Activated CD8-positive, alpha-beta memory T cell treated with anti-CD3 and anti-CD28 coated beads for 24 hours (primary cell): ENCODE measurements around the gene PARP3.
"Not testable (repeated sequence)": the region's sequence is repeated elsewhere in the genome, so short reads cannot be mapped to it uniquely, and the experiment has no call there.

Experiments used
- DNase-seq: peaks from one replicate; pipeline ENCODE4 v3.0.0-alpha.2; 2020

PARP3 gene

GRCh38 chr3:51988286-51989146 lies 46.4 kb downstream of the PARP3 start:
- DNase-seq = no peak

- not testable (repeated sequence) for DNase-seq
These were observed 48.4 kb downstream of the PARP3 start for GRCh38 chr3:51990501-51990971.

GRCh38 chr3:51992017-51992682 lies 50.0 kb downstream of the PARP3 start:
- no peak for DNase-seq

GRCh38 chr3:51993657-51994056 lies 51.5 kb downstream of the PARP3 start:
- DNase-seq = not testable (repeated sequence)

GRCh38 chr3:51994530-51994929 lies 52.4 kb downstream of the PARP3 start:
- DNase-seq = no peak

GRCh38 chr3:51995346-51996163 lies 53.4 kb downstream of the PARP3 start, which contains the start of gene RPL29:
Gene RPL29, minus strand, starts transcription at chr3:51995895. Its CDS starts 434 bp downstream, at chr3:51995461.
- DNase-seq = peak; percentile 95

GRCh38 chr3:51997172-51997571 lies 55.0 kb downstream of the PARP3 start:
- no peak for DNase-seq

GRCh38 chr3:51997935-51998596 lies 55.9 kb downstream of the PARP3 start:
- DNase-seq = no peak
